GM13977 (cell line): Measurements from ENCODE around the gene RND2.

Experiments
- DNase-seq: peaks from one replicate; pipeline ENCODE4 v3.0.0; 2012; ENCODE audit warnings: low spot score
- CTCF ChIP-seq: IDR thresholded peaks from 2 replicates; pipeline ENCODE4 v1.5.1; 2012; ENCODE audit warnings: mild to moderate bottlenecking, control low read depth; ENCODE audit not compliant: insufficient read depth; ENCODE audit errors: extremely low read depth, missing control alignments
- in situ Hi-C: fragments of 300-500 bp; cut with MboI; formaldehyde crosslinking; loops from one replicate; pipeline ENCODE4 v1.12.0; 2022; ENCODE audit warnings: low sequenced_read_pairs, low pct_unique_long_range_greater_than_20kb, mixed read lengths, inconsistent platforms; ENCODE audit not compliant: unreplicated experiment

Gene RND2

GRCh38 chr17:43068570-43069367 lies 43.7 kb downstream of the RND2 start:
- no peak for DNase-seq
- TF ChIP-seq CTCF: no peak
- in situ Hi-C loops: no loop called here

DNA sequence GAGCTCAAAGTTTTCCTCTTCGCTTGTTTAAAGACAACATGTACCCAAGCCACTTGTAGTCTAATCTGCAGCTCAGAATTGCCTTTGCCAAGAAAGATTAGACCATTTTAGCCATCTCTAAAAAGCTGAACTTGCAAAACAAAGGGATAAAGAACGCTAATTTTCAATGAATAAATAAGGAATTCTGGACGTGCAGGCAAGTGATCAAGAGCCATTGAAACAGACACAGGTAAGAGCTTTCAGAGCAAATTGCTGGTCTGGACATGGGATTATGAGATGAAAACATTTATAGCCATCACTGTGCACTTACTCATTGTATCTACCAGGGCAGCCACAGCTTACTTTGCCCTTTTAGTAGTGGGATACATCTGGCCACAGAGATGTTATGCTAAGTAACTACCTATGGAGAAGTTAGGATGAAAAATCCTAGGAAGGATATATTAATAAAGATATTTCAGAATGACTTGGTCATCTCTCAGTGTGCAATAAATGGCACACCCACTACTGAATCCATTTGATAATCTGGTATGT lies 44.4 kb downstream of the RND2 start:
- in situ Hi-C loops: no loop called here
- no peak for DNase-seq
- TF ChIP-seq CTCF: no peak

DNA sequence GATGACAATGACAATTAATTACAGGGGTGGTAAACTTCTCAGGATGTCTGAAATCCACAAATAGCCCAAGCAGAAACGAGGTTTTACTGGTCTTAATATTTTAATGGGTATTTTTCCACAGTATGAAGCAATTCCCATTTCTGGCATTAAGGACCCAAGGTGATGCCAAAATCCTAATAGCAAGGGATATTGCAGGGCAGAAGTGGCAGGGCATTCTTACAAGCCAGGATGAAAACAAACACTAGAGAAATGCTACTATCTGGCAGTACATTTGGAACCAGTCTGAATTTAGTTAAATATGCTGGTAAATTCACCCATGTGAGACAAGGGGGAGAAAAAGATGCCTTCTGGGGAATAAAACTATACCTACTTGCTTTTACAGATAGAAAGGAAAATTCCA lies 45.2 kb downstream of the RND2 start:
- TF ChIP-seq CTCF: no peak
- in situ Hi-C loops: no loop called here
- no peak for DNase-seq

- no peak for DNase-seq
- in situ Hi-C loops: no loop called here
- no peak for TF ChIP-seq CTCF
Measured at GRCh38 chr17:43070872-43071271, 45.8 kb downstream of the RND2 start.

GRCh38 chr17:43074869-43075268 lies 49.8 kb downstream of the RND2 start:
- DNase-seq: no peak
- in situ Hi-C loops: no loop called here
- no peak for TF ChIP-seq CTCF

DNA sequence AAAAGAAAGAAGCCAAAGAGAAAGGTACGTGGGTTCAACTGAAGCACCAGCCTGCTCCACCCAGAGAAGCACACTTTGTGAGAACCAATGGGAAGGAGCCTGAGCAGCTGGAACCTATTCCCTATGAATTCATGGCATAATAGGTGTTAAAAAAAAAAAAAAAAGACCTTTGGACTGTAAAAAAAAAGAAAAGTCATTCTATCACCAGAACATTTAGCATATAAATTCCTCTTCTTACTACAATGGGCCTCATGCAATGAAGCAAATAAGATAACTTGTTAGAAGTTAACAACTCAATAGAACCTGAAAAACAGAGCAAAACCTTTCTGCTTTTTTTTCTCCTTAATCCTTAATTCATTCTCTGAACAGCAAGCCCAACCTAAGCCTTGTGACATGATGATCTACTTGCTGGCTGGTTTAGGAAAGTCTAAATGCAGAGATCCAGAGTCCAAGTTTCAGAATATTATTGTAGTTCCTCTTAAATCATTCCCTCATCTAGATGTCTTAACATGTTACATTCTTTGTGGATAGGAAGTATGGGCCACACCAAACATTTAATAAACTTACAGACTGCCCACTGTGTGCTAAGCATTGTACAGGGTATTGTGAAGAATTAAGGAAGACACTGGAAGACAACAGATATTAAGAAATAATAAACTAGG lies 54.7 kb downstream of the RND2 start:
- TF ChIP-seq CTCF: no peak
- in situ Hi-C loops: no loop called here
- DNase-seq: no peak
